HG03354 (cell line): Measurements from ENCODE around the gene NACC2.

ENCODE experiments used
- ATAC-seq: cut with Tn5 transposase; IDR thresholded peaks from one replicate; pipeline ENCODE4 v1.9.1; 2021; ENCODE audit warnings: mild to moderate bottlenecking; ENCODE audit not compliant: unreplicated experiment, poor library complexity, severe bottlenecking

NACC2 gene

DNA sequence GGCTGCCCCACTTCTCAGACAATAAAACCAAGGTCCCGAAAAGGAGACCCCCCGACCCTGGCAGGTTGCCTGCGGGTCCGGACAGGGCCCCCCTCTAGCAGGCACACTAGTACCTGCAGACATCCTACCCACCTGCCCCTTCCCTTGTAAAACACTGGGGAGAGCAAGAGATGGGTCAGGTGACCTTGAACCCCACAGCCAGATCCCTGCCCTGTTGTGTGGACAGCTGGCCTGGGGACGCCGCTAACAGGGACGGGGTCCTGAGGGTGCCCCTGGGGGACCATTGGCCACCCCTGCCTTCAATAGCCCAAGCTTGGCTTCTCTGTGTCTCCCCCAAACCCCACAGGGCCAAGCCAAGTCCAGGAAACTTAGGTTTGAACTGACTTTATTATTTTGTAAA is 88.9 kb downstream of the NACC2 start:
- ATAC-seq, result no peak

DNA sequence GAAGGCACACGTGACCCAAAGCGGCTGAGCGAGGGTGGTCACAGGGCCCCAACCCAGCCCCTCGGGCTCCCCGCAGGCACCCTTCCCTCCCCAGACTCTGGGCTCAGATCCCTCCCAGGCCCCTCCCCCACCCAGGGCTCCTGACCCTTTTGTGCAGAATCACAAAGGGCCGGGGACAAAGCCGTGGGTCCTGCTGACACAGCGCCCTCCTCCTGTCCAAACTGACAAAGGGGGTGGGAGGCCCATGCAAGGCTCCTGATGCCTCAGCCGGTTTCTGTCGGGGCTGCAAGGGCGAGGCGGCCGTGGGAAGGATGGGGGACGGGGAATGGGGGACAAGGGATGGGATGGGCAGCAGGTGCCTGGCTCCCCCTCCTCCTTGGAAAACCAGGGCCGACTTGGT is 90.4 kb downstream of the NACC2 start:
- ATAC-seq, result no peak

DNA sequence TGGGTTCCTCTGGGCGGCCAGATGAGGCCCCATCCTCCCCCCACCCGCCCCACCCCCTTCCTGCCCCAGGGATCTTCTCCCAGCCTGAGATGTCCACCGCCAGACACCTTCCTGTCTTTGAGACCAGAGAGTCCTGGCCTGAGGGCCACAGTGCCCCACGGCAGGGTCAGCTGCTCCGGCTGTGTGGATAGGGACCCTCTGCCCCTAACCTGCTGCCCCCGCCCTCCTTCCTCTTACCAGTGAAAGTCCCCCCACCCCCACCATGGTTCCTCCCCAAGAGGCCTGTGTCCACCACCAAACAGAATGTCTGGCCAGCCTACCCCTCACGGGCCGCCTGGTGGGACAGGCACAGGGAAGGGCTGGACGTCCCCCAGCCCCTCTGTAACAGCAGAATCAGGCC is 90.9 kb downstream of the NACC2 start:
- no peak for ATAC-seq

DNA sequence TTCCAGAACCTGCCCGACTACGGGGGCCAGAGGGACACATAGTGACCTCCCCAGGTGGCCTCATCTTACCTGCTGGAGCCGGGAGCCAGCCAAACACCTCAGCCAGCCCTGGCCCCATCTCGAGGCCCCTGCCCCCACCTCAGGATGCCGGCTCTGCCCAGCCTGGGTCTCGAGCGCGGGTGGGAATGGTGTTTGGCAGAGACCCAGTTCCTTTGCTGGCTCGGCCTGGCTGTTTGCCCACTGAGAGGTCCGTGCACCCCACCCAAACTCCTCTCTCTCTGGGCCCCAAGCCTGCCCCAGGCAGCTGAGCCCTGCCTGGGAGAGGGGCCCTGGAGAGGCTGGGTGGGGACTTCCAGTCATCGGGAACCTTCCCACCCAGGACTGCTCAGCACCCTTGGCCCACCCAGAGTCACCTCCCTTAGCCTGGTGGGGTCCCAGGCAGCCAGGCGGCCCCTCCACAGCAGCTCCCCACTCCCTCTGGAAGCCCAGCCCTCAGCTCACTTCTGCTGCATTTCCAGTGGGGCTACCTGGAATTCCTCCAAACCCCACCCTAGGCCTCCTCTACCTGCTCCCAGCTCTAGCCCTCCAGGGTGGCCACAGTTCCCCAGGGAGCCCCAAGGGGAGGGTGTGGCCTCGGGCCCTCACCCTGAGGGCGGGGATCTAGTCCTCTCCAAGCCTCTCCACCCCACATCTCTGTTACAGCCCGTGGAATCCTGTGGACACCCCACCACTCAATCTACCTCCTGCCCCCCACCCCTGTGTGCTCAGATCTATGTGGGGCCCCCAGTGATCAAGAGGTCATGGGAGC is 91.5 kb downstream of the NACC2 start:
- no peak for ATAC-seq

DNA sequence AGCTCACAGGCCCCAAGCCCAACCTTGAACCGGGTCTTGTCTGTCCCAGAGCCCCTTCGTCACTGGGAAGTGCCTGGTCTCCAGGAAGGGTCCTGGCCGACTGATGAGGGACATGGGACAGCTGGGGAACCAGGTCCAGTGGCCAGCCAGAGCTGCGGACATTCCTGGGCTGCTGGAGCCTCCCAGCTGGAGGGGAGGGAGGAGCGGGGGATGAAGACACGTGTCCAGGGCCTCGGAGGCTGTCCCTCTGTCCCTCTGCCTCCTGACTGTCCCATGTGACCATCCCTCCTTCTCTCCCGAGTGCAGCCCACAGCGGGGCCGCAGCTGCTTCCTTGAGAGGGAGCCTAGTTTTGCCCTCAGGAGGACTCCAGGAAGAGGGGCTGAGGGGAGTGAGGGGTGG is 92.2 kb downstream of the NACC2 start:
- ATAC-seq, result no peak

DNA sequence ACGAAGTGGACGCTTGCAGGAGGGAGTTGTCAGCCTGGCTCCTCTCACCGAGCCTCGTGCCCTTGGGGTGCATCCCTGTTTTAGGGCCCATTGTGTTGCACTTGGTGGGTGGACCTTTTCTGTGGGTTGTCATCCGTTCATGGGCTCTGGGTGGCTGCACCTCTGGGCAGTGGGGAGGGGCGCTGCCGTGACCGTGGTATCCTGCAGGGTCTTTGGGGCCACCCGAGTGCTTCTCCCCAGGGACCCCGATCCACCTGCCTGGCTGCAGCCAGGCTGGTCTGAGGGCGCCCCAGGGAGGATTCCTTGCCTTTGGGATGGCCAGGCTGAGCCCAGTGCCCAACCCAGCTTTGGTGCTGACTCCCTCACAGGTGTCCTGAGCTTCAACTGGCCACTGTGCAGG is 92.9 kb downstream of the NACC2 start:
- ATAC-seq, result no peak

DNA sequence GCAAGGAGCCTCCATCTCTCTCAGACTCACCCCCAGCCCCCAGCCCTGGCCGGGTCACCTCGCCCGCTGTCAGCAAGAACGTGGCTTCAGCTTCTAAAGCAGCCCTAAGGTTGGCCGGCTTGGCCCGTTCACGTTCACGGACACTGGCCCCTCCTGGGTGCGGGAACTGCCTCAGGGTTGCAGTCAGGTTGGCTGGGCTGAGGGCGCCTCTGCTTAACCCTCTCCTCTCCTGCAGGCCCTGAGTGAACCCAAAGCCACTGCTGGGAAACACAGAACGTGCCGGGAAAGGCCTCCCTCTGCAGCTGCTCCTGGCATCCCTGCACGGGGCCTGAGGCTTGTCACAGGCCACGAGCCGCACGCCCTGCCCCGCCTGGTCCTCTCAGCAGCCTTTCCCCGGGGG is 93.9 kb downstream of the NACC2 start:
- ATAC-seq, result no peak

DNA sequence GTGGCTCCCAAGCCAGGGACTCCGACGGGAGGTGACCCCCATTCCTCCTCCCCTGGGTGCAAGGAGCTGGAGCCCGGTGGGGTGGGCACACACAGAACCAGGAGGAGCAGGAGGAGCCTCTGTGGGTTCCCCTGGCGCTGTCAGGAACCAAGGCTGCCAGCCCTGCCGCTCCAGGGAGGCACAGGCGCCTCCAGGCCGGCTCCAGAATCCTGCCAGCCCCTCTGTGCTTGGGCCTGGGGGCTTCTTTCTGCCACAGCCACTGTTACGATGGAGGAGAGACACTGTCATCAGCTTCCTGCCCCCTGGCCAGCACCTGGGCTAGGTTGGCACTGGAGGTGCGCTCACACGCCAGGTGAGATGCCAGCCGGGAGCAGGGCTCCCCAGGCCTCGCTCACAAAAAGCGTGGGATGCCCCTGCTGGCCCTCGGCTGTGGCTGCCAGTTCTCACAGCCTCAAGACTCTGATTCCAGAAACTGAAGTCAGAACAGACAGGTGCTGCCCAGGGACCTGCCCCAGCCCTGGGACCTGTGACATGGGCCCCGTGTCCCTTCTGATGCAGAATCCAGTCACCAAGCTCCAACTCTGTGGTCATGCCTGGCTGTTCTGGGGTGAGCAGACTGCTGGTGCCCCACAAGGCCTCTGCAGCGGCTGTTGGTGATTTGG is 96.5 kb downstream of the NACC2 start:
- ATAC-seq, result no peak

DNA sequence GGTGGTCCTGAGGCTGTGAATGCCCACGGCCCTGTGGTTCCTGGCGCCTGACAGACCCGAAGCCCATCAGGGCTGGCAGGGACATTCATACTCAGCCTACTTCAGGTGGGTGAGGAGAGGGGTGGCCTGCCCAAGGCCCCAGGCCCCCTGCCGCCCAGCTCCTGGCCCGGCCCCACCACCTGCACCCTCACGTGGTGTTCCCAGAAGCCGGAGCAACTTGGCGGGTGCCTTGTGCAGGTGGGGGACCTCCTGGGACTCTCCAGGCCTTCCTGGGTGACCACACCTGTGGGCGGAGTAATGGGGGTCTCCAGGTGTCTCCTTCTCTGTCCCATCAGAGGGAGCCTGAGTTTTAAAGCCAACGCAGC is 97.1 kb downstream of the NACC2 start:
- ATAC-seq, result no peak

DNA sequence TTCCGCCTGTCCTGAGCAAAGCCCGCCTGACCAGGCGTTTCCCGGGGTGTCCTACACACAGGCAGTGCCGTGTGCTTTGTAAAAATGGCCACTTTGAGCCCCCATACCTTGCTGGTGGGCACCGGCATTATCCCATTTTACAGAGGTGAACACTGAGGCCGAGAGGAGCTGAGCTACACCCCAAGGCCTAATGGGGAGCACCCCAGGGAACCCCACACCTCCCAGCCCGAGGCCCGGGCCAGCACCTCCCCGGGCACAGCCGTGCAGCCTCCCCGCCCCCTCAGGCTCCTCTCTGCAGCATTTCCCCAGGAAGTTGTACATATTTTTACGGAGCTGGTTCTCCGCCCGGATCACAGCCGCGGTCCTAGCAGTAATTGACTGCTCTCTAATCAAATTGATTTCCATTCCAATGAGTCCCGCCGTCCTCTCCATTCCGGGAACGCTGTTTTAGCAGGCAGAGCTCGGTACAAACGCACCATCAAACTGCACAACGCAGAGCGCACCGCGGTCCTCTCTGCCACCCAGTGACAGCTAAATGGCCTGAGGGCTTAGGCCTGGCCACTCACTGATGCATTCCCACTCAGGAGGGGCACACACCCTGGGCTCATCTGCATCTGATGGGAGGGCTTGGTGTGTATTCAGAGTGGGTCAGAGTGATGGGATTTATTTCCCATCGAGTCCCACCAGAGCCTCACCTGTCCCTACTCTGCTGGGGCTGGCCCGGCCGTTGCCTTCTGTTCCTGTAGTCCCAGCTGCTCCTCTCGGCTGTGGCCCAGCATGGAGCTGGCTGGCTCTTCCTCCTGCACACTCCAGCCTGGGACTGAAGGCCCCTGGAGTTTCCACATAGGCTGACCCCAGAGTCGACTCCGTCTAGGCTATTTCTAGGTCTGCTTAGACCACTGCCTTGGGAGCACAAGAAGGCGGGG is 97.7 kb downstream of the NACC2 start:
- no peak for ATAC-seq

DNA sequence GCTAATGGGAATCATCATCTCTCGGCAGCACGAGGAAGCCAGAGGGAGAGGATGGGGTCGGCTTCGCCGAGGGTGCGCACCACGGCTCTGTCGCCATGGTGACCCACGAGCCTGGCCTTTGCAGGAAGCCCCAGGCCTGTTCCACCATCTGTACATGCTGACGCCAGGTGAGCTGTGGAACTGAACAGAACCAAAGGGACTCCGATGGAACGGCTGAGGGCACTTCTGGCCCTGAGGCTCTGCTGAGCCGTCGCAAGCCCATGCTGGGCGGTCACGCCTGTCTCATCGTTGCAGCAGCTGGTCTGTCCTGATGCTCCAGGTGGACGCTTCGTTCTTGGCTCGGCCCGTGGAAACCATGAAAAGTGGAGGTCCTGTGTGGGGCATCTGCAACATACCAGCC is 99.3 kb downstream of the NACC2 start:
- ATAC-seq, result no peak

DNA sequence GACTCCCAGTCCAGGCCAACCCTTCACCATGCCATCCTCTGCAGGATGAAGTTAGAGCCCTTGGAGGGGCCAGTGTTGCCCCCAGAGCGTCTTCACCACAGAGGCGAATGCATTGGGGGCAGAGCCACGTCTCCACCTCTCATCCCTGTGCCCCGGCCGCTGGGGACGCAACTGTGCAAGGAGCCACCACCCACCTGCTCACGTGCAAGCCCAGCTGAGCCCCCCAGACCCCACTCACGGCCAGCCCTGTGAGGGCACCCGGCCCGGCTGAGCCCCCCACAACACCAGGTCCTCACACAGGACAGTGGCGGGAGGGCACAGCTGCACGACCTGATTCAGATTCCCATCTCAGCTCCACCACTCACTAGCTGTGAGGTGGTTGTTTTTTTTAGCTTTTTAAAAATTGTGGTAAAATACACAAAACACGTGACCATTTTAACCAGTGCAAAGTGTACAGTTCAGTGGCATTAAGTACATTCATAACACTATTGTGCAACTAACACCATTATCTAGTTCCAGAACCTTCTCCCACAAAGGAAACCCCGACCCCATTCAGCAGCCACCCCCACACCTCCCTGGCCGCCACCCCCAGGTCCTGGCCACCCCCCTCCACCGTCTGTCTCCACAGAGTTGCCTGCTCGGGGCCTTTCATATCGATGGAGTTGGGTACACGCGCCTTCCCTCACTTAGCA is 100.4 kb downstream of the NACC2 start:
- no peak for ATAC-seq

DNA sequence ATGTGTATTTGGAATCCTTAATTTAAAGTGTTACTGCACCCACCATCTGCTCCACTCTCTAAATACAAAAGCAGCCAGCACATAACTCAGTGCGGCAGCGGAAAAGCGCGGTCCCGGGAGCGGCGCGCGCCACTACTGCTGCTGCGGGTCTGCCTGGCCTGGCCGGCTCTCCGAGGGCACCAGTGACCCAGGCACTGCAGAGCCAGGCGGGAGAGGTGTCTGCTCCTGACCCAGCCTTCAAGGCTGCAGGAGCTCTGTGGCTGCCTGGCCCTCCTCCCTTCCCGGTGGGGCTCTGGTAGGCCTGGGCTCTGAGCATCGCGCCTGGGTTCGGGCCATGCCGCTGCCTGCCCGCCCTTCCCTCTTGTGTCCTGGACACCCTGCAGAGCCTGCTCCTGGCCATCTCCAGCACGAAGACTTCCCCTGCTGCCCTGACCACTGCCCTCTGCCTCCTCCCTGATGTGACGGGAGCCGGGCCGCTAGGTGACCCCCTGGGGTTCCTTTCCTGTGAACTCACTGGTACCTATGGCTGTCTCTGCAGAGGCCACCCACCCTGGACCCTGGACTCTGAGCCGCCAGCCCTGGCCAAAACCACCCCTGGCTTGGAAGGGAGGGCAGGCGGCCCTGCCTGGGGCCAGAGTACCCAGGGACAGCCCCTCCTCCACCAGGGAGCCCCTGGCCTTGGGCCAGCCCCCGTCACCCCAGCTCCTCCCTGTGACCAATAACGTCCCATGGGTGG is 101.2 kb downstream of the NACC2 start:
- no peak for ATAC-seq

DNA sequence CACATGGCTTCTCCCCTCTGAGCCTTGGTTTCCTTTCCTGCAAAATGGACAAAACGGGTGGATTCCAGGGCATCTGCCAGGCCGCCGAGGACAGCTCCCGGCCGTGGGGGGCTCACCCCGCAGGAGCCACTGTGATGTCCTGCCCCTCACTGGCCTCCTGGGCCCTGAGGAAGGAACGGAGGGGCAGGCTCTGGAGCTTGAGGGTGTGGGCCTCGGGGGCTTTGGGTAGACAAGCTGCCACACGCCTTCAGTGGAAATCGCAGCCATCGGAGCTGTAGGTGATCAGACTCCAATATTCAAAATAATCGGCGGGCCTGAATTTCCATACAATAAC is 101.7 kb downstream of the NACC2 start:
- no peak for ATAC-seq

DNA sequence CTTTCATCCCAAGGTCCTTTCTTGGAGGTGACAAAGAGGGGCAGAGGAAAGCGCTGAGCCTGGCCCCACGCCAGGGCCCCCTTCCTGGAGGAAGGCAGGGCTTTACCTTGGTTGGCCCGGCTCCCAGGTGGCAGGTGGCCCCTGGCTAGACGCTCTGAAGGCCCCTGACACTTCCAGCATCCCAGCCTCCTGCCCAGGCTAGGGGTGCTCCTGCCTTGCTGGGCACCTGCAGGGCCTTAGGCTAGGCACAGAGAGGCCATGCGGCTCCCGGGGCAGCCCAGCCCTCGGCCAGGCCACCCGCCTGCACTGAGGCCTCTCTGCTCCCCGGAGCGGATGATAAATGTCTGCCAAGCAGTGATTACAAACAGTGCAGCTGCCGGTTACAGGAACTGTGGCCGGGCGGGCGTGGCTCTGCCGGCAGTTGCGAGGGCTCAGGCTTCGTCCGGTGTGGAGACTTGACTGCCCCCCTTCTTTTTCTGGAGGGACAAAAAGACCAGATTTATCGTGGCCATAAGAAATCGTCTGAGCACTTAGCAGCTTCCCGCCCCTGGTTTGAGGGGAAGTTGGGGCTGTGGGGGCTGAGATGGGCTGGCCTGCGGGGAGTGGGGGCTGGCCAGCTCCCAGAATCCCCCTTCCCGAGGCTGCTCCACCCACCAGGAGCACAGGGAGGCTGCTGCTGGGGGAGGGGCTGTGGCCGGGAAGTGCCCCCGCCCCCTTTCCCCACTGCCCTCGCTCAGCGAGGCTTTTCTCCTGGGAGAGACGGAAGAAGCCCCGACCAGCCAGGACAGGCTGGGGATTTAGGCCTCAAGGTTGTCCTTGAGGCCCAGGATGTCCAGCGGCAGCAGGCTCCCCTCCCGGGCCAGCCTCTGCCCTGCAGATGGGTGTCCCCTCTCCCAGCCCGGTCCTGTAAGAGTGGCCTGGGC is 102.3 kb downstream of the NACC2 start:
- no peak for ATAC-seq

DNA sequence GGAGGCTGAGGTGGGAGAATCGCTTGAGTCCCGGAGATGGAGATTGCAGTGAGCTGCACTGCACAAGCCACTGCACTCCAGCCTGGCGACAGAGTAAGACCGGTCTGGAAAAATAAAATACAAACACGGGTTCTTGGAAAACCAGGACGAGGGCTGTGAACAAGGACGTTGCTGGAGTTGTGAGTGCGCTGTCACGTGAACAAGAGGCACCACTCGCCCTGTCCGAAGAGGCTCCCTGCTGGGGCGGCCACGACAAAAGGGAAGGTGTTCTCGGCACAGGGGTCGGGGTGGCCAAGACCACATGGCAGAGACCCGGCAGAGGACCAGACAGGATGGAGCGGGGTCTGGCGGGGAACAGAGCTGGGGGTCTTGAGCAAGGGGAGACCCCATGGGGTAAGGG is 103.3 kb downstream of the NACC2 start:
- no peak for ATAC-seq

DNA sequence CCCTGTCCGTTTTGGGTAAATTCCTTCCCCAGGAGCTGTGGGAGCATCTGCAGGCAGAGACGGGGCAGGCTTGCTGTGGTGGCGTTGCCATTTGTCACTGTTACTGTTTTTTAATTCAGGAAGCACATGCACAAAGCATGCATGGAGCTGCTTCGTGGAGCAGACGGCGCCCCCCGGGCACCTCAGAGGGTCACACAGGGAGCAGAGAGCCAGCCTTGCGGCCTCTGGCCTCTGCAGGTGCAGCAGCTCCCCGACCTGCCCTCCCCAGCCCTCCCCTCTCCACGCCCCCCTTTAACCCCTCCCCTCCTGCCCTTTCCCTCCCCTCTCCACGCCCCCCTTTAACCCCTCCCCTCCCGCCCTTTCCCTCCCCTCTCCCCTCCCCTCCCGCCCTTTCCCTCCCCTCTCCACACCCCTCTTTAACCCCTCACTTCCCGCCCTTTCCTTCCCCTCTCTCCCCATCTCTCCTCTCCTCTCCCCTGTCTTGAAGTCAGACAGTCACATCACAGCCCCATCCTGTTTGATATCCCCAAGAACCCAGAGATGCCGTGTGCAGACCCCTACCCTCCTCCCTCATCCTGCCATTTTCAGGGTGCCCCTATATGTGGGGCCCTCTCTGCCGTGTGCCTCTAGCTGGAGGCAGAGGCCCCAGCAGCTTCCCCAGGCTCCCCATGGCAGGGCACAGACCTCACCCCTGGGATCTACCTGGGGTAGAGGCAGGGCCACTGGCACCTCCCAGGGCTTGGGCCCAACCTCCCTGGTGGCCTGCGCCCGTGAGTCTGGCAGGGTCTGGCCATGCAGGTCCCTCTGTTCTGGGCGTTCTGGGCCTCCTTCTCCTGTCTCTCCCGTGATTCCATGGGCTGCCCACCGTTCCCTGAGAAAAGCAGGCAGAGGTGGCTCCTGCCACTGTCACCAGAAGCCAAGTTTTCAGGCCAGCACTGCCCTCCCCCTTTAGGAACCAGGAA is 104.3 kb downstream of the NACC2 start:
- ATAC-seq, result no peak
